WTC11 (cell line): ENCODE results near the gene RAB34. TPM values are rescaled to one million over a fixed set of nuclear protein-coding genes. Genes with fewer than 3 reads are reported as not detected.

Experiments
- ATAC-seq: fragments of 200-7000 bp; cut with Tn5 transposase; 2 replicates; pipeline ENCODE4 v1.10.0; 2021; ENCODE audit warnings: mild to moderate bottlenecking, moderate library complexity
- CTCF ChIA-PET: fragments of 300-600 bp; sonication (Branson Sonifier 250); formaldehyde crosslinking; loops from one replicate; lab custom pipeline; 2021; ENCODE audit warnings: antibody characterized with exemption; lab: Charles Lee
- POLR2A ChIA-PET: fragments of 350-600 bp; sonication (Branson Sonifier 250); formaldehyde crosslinking; loops from one replicate; lab custom pipeline; 2021; ENCODE audit warnings: antibody characterized with exemption; lab: Charles Lee
- DNase-seq: peaks from one replicate; pipeline ENCODE4 v3.0.0; 2021; ENCODE audit warnings: low spot score
- H3K27ac Mint-ChIP-seq: 2 replicates; pipeline ENCODE4 v1.8.0; 2021; ENCODE audit warnings: mixed read lengths
- H3K27me3 Mint-ChIP-seq: 2 replicates; pipeline ENCODE4 v1.8.0; 2021; ENCODE audit warnings: low read depth, mild to moderate bottlenecking, moderate library complexity, mixed read lengths
- H3K36me3 Mint-ChIP-seq: 2 replicates; pipeline ENCODE4 v1.8.0; 2021; ENCODE audit warnings: mixed read lengths
- H3K4me1 Mint-ChIP-seq: 2 replicates; pipeline ENCODE4 v1.8.0; 2022; ENCODE audit warnings: mixed read lengths
- H3K4me3 Mint-ChIP-seq: 2 replicates; pipeline ENCODE4 v1.8.0; 2021; ENCODE audit warnings: mild to moderate bottlenecking, moderate library complexity, mixed read lengths
- H3K9me3 Mint-ChIP-seq: 2 replicates; pipeline ENCODE4 v1.8.0; 2021; ENCODE audit warnings: mixed read lengths
- ATF3 ChIP-seq: sonication (generic); formaldehyde crosslinking; conservative IDR thresholded peaks from 2 replicates; pipeline ENCODE4 v1.8.1; 2022; ENCODE audit warnings: mild to moderate bottlenecking, missing genetic modification reagents
- ESRRA ChIP-seq: sonication (generic); formaldehyde crosslinking; IDR thresholded peaks from 2 replicates; pipeline ENCODE4 v1.8.1; 2022; ENCODE audit warnings: mild to moderate bottlenecking, missing genetic modification reagents, borderline replicate concordance
- ETV6 ChIP-seq: sonication (generic); formaldehyde crosslinking; IDR thresholded peaks from 2 replicates; pipeline ENCODE4 v1.8.1; 2022; ENCODE audit warnings: mild to moderate bottlenecking, missing genetic modification reagents
- FOXK1 ChIP-seq: sonication (generic); formaldehyde crosslinking; IDR thresholded peaks from 2 replicates; pipeline ENCODE4 v1.8.0; 2022; ENCODE audit warnings: mild to moderate bottlenecking, moderate library complexity, missing genetic modification reagents
- FOXP1 ChIP-seq: sonication (generic); formaldehyde crosslinking; IDR thresholded peaks from 2 replicates; pipeline ENCODE4 v1.8.0; 2022; ENCODE audit warnings: missing genetic modification reagents, mild to moderate bottlenecking, moderate library complexity, borderline replicate concordance
- GRHL2 ChIP-seq: fragments of 250-450 bp; sonication (Bioruptor Pico); IDR thresholded peaks from 2 replicates; pipeline ENCODE4 v1.8.0; 2022; ENCODE audit warnings: mild to moderate bottlenecking, moderate library complexity; ENCODE audit not compliant: insufficient replicate concordance, severe bottlenecking
- GTF2I ChIP-seq: fragments of 250-450 bp; sonication (Bioruptor Pico); conservative IDR thresholded peaks from 2 replicates; pipeline ENCODE4 v1.4.0; 2021; ENCODE audit warnings: mild to moderate bottlenecking
- HMGA2 ChIP-seq: fragments of 250-450 bp; sonication (Bioruptor Pico); IDR thresholded peaks from 2 replicates; pipeline ENCODE4 v1.4.0; 2021; ENCODE audit warnings: mild to moderate bottlenecking, moderate library complexity
- HMGXB4 ChIP-seq: sonication (generic); formaldehyde crosslinking; IDR thresholded peaks from 2 replicates; pipeline ENCODE4 v1.8.1; 2023; ENCODE audit warnings: mild to moderate bottlenecking, moderate library complexity, missing genetic modification reagents
- IRF1 ChIP-seq: sonication (generic); formaldehyde crosslinking; IDR thresholded peaks from 2 replicates; pipeline ENCODE4 v1.8.0; 2023; ENCODE audit warnings: missing genetic modification reagents
- JAZF1 ChIP-seq: fragments of 250-450 bp; sonication (Bioruptor Pico); IDR thresholded peaks from 2 replicates; pipeline ENCODE4 v1.9.0; 2021; ENCODE audit warnings: moderate library complexity, mild to moderate bottlenecking, inconsistent platforms
- MLX ChIP-seq: sonication (generic); formaldehyde crosslinking; IDR thresholded peaks from 2 replicates; pipeline ENCODE4 v1.8.1; 2023; ENCODE audit warnings: mild to moderate bottlenecking, missing genetic modification reagents, moderate library complexity
- RORB ChIP-seq: fragments of 250-450 bp; sonication (Bioruptor Pico); IDR thresholded peaks from 2 replicates; pipeline ENCODE4 v1.9.0; 2021; ENCODE audit warnings: mild to moderate bottlenecking
- SMAD3 ChIP-seq: sonication (generic); formaldehyde crosslinking; IDR thresholded peaks from 2 replicates; pipeline ENCODE4 v1.8.0; 2022; ENCODE audit warnings: missing genetic modification reagents, mild to moderate bottlenecking, borderline replicate concordance
- SOX15 ChIP-seq: fragments of 250-450 bp; sonication (Bioruptor Pico); IDR thresholded peaks from 2 replicates; pipeline ENCODE4 v1.9.0; 2021; ENCODE audit warnings: mild to moderate bottlenecking
- SP1 ChIP-seq: sonication (generic); formaldehyde crosslinking; conservative IDR thresholded peaks from 2 replicates; pipeline ENCODE4 v1.8.1; 2022; ENCODE audit warnings: missing genetic modification reagents
- TEAD1 ChIP-seq: sonication (generic); formaldehyde crosslinking; IDR thresholded peaks from 2 replicates; pipeline ENCODE4 v1.8.0; 2022; ENCODE audit warnings: mild to moderate bottlenecking, missing genetic modification reagents
- ZBTB21 ChIP-seq: sonication (generic); formaldehyde crosslinking; IDR thresholded peaks from 2 replicates; pipeline ENCODE4 v1.8.1; 2023; ENCODE audit warnings: mild to moderate bottlenecking, missing genetic modification reagents, borderline replicate concordance
- ZNF121 ChIP-seq: sonication (generic); formaldehyde crosslinking; IDR thresholded peaks from 2 replicates; pipeline ENCODE4 v1.8.0; 2023; ENCODE audit warnings: missing genetic modification reagents
- ZNF232 ChIP-seq: sonication (generic); formaldehyde crosslinking; IDR thresholded peaks from 2 replicates; pipeline ENCODE4 v1.8.0; 2022; ENCODE audit warnings: mild to moderate bottlenecking, missing genetic modification reagents
- ZNF263 ChIP-seq: sonication (generic); formaldehyde crosslinking; IDR thresholded peaks from 2 replicates; pipeline ENCODE4 v1.8.1; 2022; ENCODE audit warnings: low read depth, mild to moderate bottlenecking, moderate library complexity, missing genetic modification reagents
- ZNF317 ChIP-seq: sonication (generic); formaldehyde crosslinking; IDR thresholded peaks from 2 replicates; pipeline ENCODE4 v1.8.1; 2023; ENCODE audit warnings: low read depth, mild to moderate bottlenecking, moderate library complexity, missing genetic modification reagents, borderline replicate concordance
- ZNF423 ChIP-seq: fragments of 250-450 bp; sonication (Bioruptor Pico); IDR thresholded peaks from 2 replicates; pipeline ENCODE4 v2.1.2; 2022; ENCODE audit warnings: mild to moderate bottlenecking, moderate library complexity
- ZNF671 ChIP-seq: fragments of 250-450 bp; sonication (Bioruptor Pico); IDR thresholded peaks from 2 replicates; pipeline ENCODE4 v1.8.0; 2021; ENCODE audit warnings: mild to moderate bottlenecking
- total RNA-seq: library from RNA; stranded (reverse); gene quantifications from 3 replicates; pipeline ENCODE4 v1.2.3, GENCODE V29; 2021
- TF ChIP-seq, protein P1 (sequence below): sonication (generic); formaldehyde crosslinking; IDR thresholded peaks from 2 replicates; pipeline ENCODE4 v1.8.1; 2022; ENCODE audit warnings: mild to moderate bottlenecking, moderate library complexity, missing genetic modification reagents
- TF ChIP-seq, protein P2 (sequence below): sonication (generic); formaldehyde crosslinking; IDR thresholded peaks from 2 replicates; pipeline ENCODE4 v1.8.0; 2022; ENCODE audit warnings: mild to moderate bottlenecking, missing genetic modification reagents
- TF ChIP-seq, protein P3 (sequence below): sonication (generic); formaldehyde crosslinking; IDR thresholded peaks from 2 replicates; pipeline ENCODE4 v1.8.0; 2022; ENCODE audit warnings: missing genetic modification reagents

The RAB34 gene
- total RNA-seq, 1 experiment from 2014 or later, result 181 TPM

- Mint-ChIP-seq H3K4me3 (peak overlapping the region; percentile 92), H3K9me3 (no peaks in the 10 kb centered on the region), H3K4me1 (peaks cover 40% of the 10 kb centered on the region), H3K27ac (peak overlapping the region; percentile 99), H3K36me3 (peaks cover 28% of the 10 kb centered on the region), H3K27me3 (no peaks in the 10 kb centered on the region)
- DNase-seq (peak; percentile 99), ATAC-seq (peak; percentile 29)
- POLR2A ChIA-PET, result interaction anchor here (0.5 to 6.4 kb wide), 31 partner anchors 8 to 390 kb away, joined by 3 to 310 read pairs (median 7); partner anchors contain the start of genes BLTP2, DHRS13, FAM222B and FLOT2
- CTCF ChIA-PET, result interaction anchor here (0.5 to 12.2 kb wide), 67 partner anchors 7 to 454 kb away, joined by 3 to 541 read pairs (median 6); partner anchors contain the start of genes BLTP2, DHRS13, ERAL1 and FAM222B
- TF ChIP-seq ZNF317 (CRISPR knock-in tag) (no peak), ETV6 (CRISPR knock-in tag) (peak; percentile 57; the same call in 1 of the 2 replicates), ZNF232 (0 out of 2 replicates have a peak, but pooled peaks have one; percentile 61), HMGXB4 (peak; percentile 84; the same call in 1 of the 2 replicates), GTF2I (CRISPR knock-in tag) (no peak), ZBTB21 (CRISPR knock-in tag) (no peak; the same call in 1 of the 2 replicates), GRHL2 (CRISPR knock-in tag) (no peak), TEAD1 (peak; percentile 70), RORB (CRISPR knock-in tag) (no peak), SMAD3 (CRISPR knock-in tag) (peak; percentile 37; the same call in 1 of the 2 replicates), FOXP1 (0 out of 2 replicates have a peak, but pooled peaks have one; percentile 45), SP1 (CRISPR knock-in tag) (peak; percentile 77; the same call in 1 of the 2 replicates), FOXK1 (CRISPR knock-in tag) (peak; percentile 69; the same call in 1 of the 2 replicates), ATF3 (CRISPR knock-in tag) (no peak), JAZF1 (no peak), HMGA2 (CRISPR knock-in tag) (no peak), ZNF263 (CRISPR knock-in tag) (no peak), MLX (CRISPR knock-in tag) (no peak), ESRRA (CRISPR knock-in tag) (0 out of 2 replicates have a peak, but pooled peaks have one; percentile 31), SOX15 (CRISPR knock-in tag) (no peak), ZNF423 (no peak), ZNF121 (CRISPR knock-in tag) (0 out of 2 replicates have a peak, but pooled peaks have one; percentile 47), ZNF671 (CRISPR knock-in tag) (no peak), IRF1 (CRISPR knock-in tag) (no peak)
- TF ChIP-seq, protein P1, sequence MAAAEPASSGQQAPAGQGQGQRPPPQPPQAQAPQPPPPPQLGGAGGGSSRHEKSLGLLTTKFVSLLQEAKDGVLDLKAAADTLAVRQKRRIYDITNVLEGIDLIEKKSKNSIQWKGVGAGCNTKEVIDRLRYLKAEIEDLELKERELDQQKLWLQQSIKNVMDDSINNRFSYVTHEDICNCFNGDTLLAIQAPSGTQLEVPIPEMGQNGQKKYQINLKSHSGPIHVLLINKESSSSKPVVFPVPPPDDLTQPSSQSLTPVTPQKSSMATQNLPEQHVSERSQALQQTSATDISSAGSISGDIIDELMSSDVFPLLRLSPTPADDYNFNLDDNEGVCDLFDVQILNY (CRISPR knock-in tag), result 0 out of 2 replicates have a peak, but pooled peaks have one; percentile 61
- TF ChIP-seq, protein P2, sequence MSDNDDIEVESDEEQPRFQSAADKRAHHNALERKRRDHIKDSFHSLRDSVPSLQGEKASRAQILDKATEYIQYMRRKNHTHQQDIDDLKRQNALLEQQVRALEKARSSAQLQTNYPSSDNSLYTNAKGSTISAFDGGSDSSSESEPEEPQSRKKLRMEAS (CRISPR knock-in tag), result 0 out of 2 replicates have a peak, but pooled peaks have one; percentile 32
- TF ChIP-seq, protein P3, sequence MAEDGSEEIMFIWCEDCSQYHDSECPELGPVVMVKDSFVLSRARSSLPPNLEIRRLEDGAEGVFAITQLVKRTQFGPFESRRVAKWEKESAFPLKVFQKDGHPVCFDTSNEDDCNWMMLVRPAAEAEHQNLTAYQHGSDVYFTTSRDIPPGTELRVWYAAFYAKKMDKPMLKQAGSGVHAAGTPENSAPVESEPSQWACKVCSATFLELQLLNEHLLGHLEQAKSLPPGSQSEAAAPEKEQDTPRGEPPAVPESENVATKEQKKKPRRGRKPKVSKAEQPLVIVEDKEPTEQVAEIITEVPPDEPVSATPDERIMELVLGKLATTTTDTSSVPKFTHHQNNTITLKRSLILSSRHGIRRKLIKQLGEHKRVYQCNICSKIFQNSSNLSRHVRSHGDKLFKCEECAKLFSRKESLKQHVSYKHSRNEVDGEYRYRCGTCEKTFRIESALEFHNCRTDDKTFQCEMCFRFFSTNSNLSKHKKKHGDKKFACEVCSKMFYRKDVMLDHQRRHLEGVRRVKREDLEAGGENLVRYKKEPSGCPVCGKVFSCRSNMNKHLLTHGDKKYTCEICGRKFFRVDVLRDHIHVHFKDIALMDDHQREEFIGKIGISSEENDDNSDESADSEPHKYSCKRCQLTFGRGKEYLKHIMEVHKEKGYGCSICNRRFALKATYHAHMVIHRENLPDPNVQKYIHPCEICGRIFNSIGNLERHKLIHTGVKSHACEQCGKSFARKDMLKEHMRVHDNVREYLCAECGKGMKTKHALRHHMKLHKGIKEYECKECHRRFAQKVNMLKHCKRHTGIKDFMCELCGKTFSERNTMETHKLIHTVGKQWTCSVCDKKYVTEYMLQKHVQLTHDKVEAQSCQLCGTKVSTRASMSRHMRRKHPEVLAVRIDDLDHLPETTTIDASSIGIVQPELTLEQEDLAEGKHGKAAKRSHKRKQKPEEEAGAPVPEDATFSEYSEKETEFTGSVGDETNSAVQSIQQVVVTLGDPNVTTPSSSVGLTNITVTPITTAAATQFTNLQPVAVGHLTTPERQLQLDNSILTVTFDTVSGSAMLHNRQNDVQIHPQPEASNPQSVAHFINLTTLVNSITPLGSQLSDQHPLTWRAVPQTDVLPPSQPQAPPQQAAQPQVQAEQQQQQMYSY (CRISPR knock-in tag), result no peak
Observed at GRCh38 chr17:28726627-28727491, 9.2 kb upstream of the RAB34 start.
